H1 (cell line): ENCODE measurements around the gene OPN3. TPM values are rescaled to one million over a fixed set of nuclear protein-coding genes. Genes with fewer than 3 reads are reported as not detected.

Experiments used
- CTCF ChIA-PET: fragments of 300-600 bp; sonication (Branson Sonifier 250); formaldehyde crosslinking; loops from one replicate; lab custom pipeline; 2021; ENCODE audit not compliant: partially characterized antibody; lab: Charles Lee
- POLR2A ChIA-PET: fragments of 300-600 bp; sonication (Branson Sonifier 250); formaldehyde crosslinking; loops from one replicate; lab custom pipeline; 2021; ENCODE audit warnings: inconsistent platforms; ENCODE audit not compliant: partially characterized antibody; lab: Charles Lee
- DNase-seq, 2 experiments: peaks; one replicate each; pipeline versions ENCODE4 v3.0.0 to v3.0.0-alpha.2; 2010 to 2022; ENCODE audit warnings: low spot score in 2 of 2, low read depth in 1 of 2, mixed read lengths in 1 of 2
- FAIRE-seq: peaks from 2 replicates; lab custom pipeline; 2011; peaks lifted over from hg19 to GRCh38; lab: Jason Lieb, UNC
- H2AFZ ChIP-seq: 2 replicates; pipeline ENCODE4 v1.8.1; 2012; ENCODE audit warnings: low read length, inconsistent platforms
- H2AK5ac ChIP-seq: 2 replicates; pipeline ENCODE4 v1.6.1; 2013; ENCODE audit warnings: low read depth, low read length
- H2BK120ac ChIP-seq: replicated peaks from 2 replicates; pipeline ENCODE3; 2013; ENCODE audit warnings: low read depth, low read length, inconsistent platforms
- H2BK12ac ChIP-seq: 2 replicates; pipeline ENCODE4 v1.6.1; 2013; ENCODE audit warnings: low read depth, low read length
- H2BK15ac ChIP-seq: 2 replicates; pipeline ENCODE4 v1.6.1; 2013; ENCODE audit warnings: low read length
- H2BK20ac ChIP-seq: 2 replicates; pipeline ENCODE4 v1.6.1; 2013; ENCODE audit warnings: low read length
- H2BK5ac ChIP-seq: 2 replicates; pipeline ENCODE4 v1.6.1; 2013; ENCODE audit warnings: low read depth, low read length
- H3K14ac ChIP-seq: 2 replicates; pipeline ENCODE4 v1.6.1; 2013; ENCODE audit warnings: inconsistent platforms; ENCODE audit not compliant: insufficient read length
- H3K18ac ChIP-seq: 2 replicates; pipeline ENCODE4 v1.6.1; 2013; ENCODE audit warnings: low read length; ENCODE audit errors: extremely low read depth
- H3K23ac ChIP-seq: 2 replicates; pipeline ENCODE4 v1.6.1; 2013; ENCODE audit warnings: inconsistent platforms; ENCODE audit not compliant: insufficient read length
- H3K23me2 ChIP-seq: 2 replicates; pipeline ENCODE4 v1.6.1; 2013; ENCODE audit warnings: low read depth, low read length
- H3K27ac ChIP-seq: 2 replicates; pipeline ENCODE4 v1.6.1; 2011; ENCODE audit warnings: low read depth, low read length, inconsistent platforms
- H3K27me3 ChIP-seq, 4 experiments: replicated peaks in 1 of 4; 1 replicate in 1 of 4; 2 replicates in 3 of 4; pipeline versions ENCODE4 v1.6.1 to v1.8.1; 2011 to 2013; ENCODE audit warnings: low read length in 3 of 4, mild to moderate bottlenecking in 3 of 4, inconsistent platforms in 2 of 4, mixed read lengths in 2 of 4, moderate library complexity in 1 of 4; ENCODE audit not compliant: control insufficient read depth in 3 of 4, insufficient read depth in 3 of 4; ENCODE audit errors: extremely low read depth in 1 of 4
- H3K36me3 ChIP-seq, 4 experiments: 2 replicates each; pipeline versions ENCODE4 v1.6.1 to v1.8.1; 2011 to 2013; ENCODE audit warnings: mild to moderate bottlenecking in 4 of 4, low read length in 3 of 4, moderate library complexity in 2 of 4, control low read depth in 1 of 4, inconsistent platforms in 1 of 4; ENCODE audit not compliant: insufficient read depth in 4 of 4, control insufficient read depth in 2 of 4
- H3K4ac ChIP-seq: replicated peaks from 2 replicates; pipeline ENCODE3; 2013; ENCODE audit warnings: low read length, low read depth, mixed read lengths, inconsistent platforms; ENCODE audit not compliant: insufficient read length
- H3K4me1 ChIP-seq, 4 experiments: replicated peaks in 1 of 4; 1 replicate in 1 of 4; 2 replicates in 3 of 4; pipeline versions ENCODE4 v1.6.1 to v1.8.1; 2011 to 2013; ENCODE audit warnings: low read length in 3 of 4, inconsistent platforms in 2 of 4, mixed read lengths in 1 of 4; ENCODE audit not compliant: insufficient read depth in 4 of 4, control insufficient read depth in 3 of 4
- H3K4me2 ChIP-seq, 2 experiments: 2 replicates each; pipeline versions ENCODE4 v1.6.1 to v1.8.1; 2011 to 2013; ENCODE audit warnings: low read depth in 2 of 2, low read length in 2 of 2, control low read depth in 1 of 2, inconsistent platforms in 1 of 2, mild to moderate bottlenecking in 1 of 2; ENCODE audit not compliant: insufficient read depth in 1 of 2
- H3K4me3 ChIP-seq, 4 experiments: fragments of 200-600, 300-600 bp in 1 of 4; sonication (generic), shearing (Covaris generic), sonication (Bioruptor Twin) in 1 of 4; 2 replicates each; pipeline versions ENCODE4 v1.5.1 to v1.8.1; 2011 to 2016; ENCODE audit warnings: low read length in 4 of 4, low read depth in 3 of 4, control low read depth in 2 of 4, inconsistent platforms in 2 of 4, mild to moderate bottlenecking in 2 of 4, mixed read lengths in 1 of 4, moderate library complexity in 1 of 4; ENCODE audit not compliant: insufficient read depth in 2 of 4; ENCODE audit errors: extremely low read depth in 1 of 4
- H3K56ac ChIP-seq: replicated peaks from 2 replicates; pipeline ENCODE3; 2013; ENCODE audit warnings: low read depth, mild to moderate bottlenecking, mixed read lengths, low read length, inconsistent platforms; ENCODE audit not compliant: insufficient read length
- H3K79me1 ChIP-seq: 2 replicates; pipeline ENCODE4 v1.6.1; 2013; ENCODE audit warnings: low read depth, low read length, control low read depth
- H3K79me2 ChIP-seq, 2 experiments: 2 replicates each; pipeline versions ENCODE4 v1.6.1 to v1.8.1; 2012 to 2013; ENCODE audit warnings: low read length in 2 of 2, mild to moderate bottlenecking in 2 of 2, inconsistent platforms in 1 of 2; ENCODE audit not compliant: insufficient read depth in 2 of 2, control insufficient read depth in 1 of 2
- H3K9ac ChIP-seq, 4 experiments: replicated peaks in 1 of 4; 1 replicate in 1 of 4; 2 replicates in 3 of 4; pipeline versions ENCODE4 v1.6.1 to v1.8.1; 2011 to 2013; ENCODE audit warnings: low read depth in 3 of 4, low read length in 3 of 4, control low read depth in 2 of 4, mild to moderate bottlenecking in 2 of 4, moderate library complexity in 2 of 4, inconsistent platforms in 1 of 4; ENCODE audit errors: extremely low read depth in 1 of 4
- H3K9me3 ChIP-seq, 2 experiments: 2 replicates each; pipeline versions ENCODE4 v1.6.1 to v1.8.1; 2012 to 2013; ENCODE audit warnings: mild to moderate bottlenecking in 2 of 2, moderate library complexity in 2 of 2, control low read depth in 1 of 2, inconsistent platforms in 1 of 2, low read depth in 1 of 2, low read length in 1 of 2, mixed read lengths in 1 of 2; ENCODE audit not compliant: insufficient read depth in 2 of 2
- H4K20me1 ChIP-seq, 2 experiments: replicated peaks in 1 of 2; 2 replicates each; pipeline versions ENCODE3 to v1.8.1; 2011 to 2013; ENCODE audit warnings: inconsistent platforms in 2 of 2, low read length in 2 of 2, mild to moderate bottlenecking in 1 of 2; ENCODE audit not compliant: insufficient read depth in 2 of 2, control insufficient read depth in 1 of 2
- H4K5ac ChIP-seq: 2 replicates; pipeline ENCODE4 v1.6.1; 2013; ENCODE audit warnings: low read length, low read depth, mixed read lengths, inconsistent platforms; ENCODE audit not compliant: insufficient read length
- H4K8ac ChIP-seq: 2 replicates; pipeline ENCODE4 v1.8.0; 2013; ENCODE audit warnings: mild to moderate bottlenecking, moderate library complexity, low read length, inconsistent platforms; ENCODE audit not compliant: insufficient read depth; ENCODE audit errors: extremely low read depth
- H4K91ac ChIP-seq: replicated peaks from 2 replicates; pipeline ENCODE3; 2013; ENCODE audit warnings: low read length, mixed read lengths, inconsistent platforms; ENCODE audit not compliant: insufficient read length
- ATF2 ChIP-seq: IDR thresholded peaks from 2 replicates; pipeline ENCODE4 v1.6.1; 2012; ENCODE audit warnings: low read length, inconsistent platforms
- ATF3 ChIP-seq: IDR thresholded peaks from 2 replicates; pipeline ENCODE4 v1.6.1; 2011; ENCODE audit warnings: low read depth, mild to moderate bottlenecking, low read length; ENCODE audit not compliant: insufficient read depth
- EP300 ChIP-seq, 2 experiments: IDR thresholded peaks; 1 replicate in 1 of 2; 2 replicates in 1 of 2; pipeline ENCODE4 v1.6.1; 2011 to 2012; ENCODE audit warnings: low read depth in 2 of 2, low read length in 2 of 2, mild to moderate bottlenecking in 2 of 2, borderline replicate concordance in 1 of 2, inconsistent platforms in 1 of 2, moderate library complexity in 1 of 2
- MAFK ChIP-seq: IDR thresholded peaks from 2 replicates; pipeline ENCODE4 v1.6.1; 2012; ENCODE audit warnings: low read depth, mild to moderate bottlenecking, improper control_type of control experiment, low read length
- POLR2AphosphoS5 ChIP-seq: IDR thresholded peaks from 2 replicates; pipeline ENCODE4 v1.6.1; 2011; ENCODE audit warnings: low read depth, low read length
- RAD21 ChIP-seq, 2 experiments: IDR thresholded peaks in 1 of 2; conservative IDR thresholded peaks in 1 of 2; 2 replicates each; pipeline ENCODE4 v1.6.1; 2011; ENCODE audit warnings: low read depth in 2 of 2, low read length in 2 of 2, improper control_type of control experiment in 1 of 2, inconsistent platforms in 1 of 2, mild to moderate bottlenecking in 1 of 2, moderate library complexity in 1 of 2
- RNF2 ChIP-seq: fragments of 200-900, 300-1000 bp; sonication (generic); IDR thresholded peaks from 2 replicates; pipeline ENCODE4 v1.7.1; 2016; ENCODE audit warnings: borderline replicate concordance, low read depth, mild to moderate bottlenecking, antibody characterized with exemption, low read length; ENCODE audit not compliant: poor library complexity, severe bottlenecking; ENCODE audit errors: missing control alignments
- TAF1 ChIP-seq: IDR thresholded peaks from 2 replicates; pipeline ENCODE4 v1.6.1; 2011; ENCODE audit warnings: mild to moderate bottlenecking, low read depth, low read length
- whole genome bisulfite sequencing, 2 experiments: shearing (Covaris generic) in 1 of 2; methylation state at CpG; one replicate each; pipeline versions ENCODE4 v1.1.6 to v1.1.7; 2013 to 2015; ENCODE audit warnings: low lambda C conversion rate in 2 of 2, mixed read lengths in 2 of 2, inconsistent platforms in 1 of 2, low coverage in 1 of 2, missing lambda C conversion rate in 1 of 2; ENCODE audit not compliant: insufficient replicate concordance in 2 of 2, insufficient coverage in 1 of 2, insufficient read length in 1 of 2; ENCODE audit errors: extremely low coverage in 1 of 2, missing lambda C conversion rate in 1 of 2; 5-methylcytosine and 5-hydroxymethylcytosine counted together
- polyA plus RNA-seq, 7 experiments: library from polyadenylated mRNA; depleted of rRNA in 3 of 7; stranded (reverse) in 5 of 7; unstranded in 2 of 7; fragments of >200 nt in 5 of 7; fragments of 200-250 nt in 2 of 7; gene quantifications; 1 replicate in 5 of 7; 2 replicates in 1 of 7; 4 replicates in 1 of 7; pipeline versions ENCODE4 v1.2.1 to v1.2.3, GENCODE V29; 2011 to 2013; ENCODE audit warnings: missing spikeins in 2 of 7, mixed read lengths in 2 of 7
- total RNA-seq: library from RNA; stranded (reverse); fragmentation: NEBNext Ultra II Directional; extraction: Animal tissue kit (Norgen Biotek cat#: 25700); gene quantifications from 2 replicates; pipeline ENCODE4 v1.2.1, GENCODE V29; 2021

OPN3 gene
- total and polyA plus RNA-seq, 2 of the 8 experiments (the other 6 are each of a cell fraction or from before 2014, with no cell fraction given) = 8.8 to 19.4 TPM

DNA sequence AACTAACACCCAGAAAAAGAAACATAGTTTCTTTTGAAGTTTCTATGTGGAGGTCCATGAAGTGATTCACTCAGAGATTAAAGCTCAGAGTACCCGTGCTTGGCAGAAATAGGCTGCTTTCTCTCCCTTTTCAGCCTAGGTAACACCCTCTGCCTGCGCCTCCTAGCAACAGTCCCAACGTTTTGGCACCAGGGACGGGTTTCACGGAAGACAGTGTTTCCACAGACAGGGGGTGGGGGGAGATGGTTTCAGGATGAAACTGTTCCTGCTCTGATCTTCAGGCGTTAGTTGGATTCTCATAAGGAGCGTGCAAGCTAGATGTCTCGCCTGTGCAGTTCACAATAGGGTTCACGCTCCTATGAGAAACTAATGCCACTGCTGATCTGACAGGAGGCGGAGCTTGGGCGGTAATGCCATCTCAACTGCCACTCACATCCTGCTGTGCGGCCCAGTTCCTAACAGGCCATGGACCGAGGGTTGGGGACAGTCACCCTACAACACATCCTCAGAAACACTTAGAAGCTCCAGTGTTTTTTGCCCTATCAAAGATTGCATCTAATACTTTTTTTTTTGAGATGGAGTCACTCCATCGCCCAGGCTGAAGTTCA is 53.2 kb downstream of the OPN3 start:
- no peak overlapping the region for H4K5ac ChIP-seq
- WGBS, 2 experiments = 88% methylated on average over 14 of the region's 14 CpGs; no CpG with 5 or more reads in 1 of the 2 experiments
- FAIRE-seq = no peak
- no peaks in the 10 kb centered on the region for H3K23me2 ChIP-seq
- no peak overlapping the region for H3K18ac ChIP-seq
- H2BK120ac ChIP-seq = no peak overlapping the region
- H3K9ac ChIP-seq = no peak overlapping the region
- H3K79me1 ChIP-seq = no peaks in the 10 kb centered on the region
- H4K91ac ChIP-seq = no peak overlapping the region
- H3K79me2 ChIP-seq = no peaks in the 10 kb centered on the region
- H3K4me1 ChIP-seq = no peaks in the 10 kb centered on the region
- H3K14ac ChIP-seq = no peak overlapping the region
- TF ChIP-seq TAF1 = no peak
- no peak for TF ChIP-seq RNF2
- TF ChIP-seq RAD21 (IDR thresholded peaks at IDR 0.05 in 1 of 2, conservative IDR thresholded peaks at IDR 0.05 in 1 of 2; ENCODE audit: low read depth in 2 of 2, low read length in 2 of 2) = no peak
- no peak for TF ChIP-seq POLR2AphosphoS5
- no peak for TF ChIP-seq MAFK
- TF ChIP-seq ATF2 = no peak
- no peak for TF ChIP-seq ATF3
- TF ChIP-seq EP300 (IDR thresholded peaks at IDR 0.05; ENCODE audit: borderline replicate concordance in 1 of 2, low read depth in 2 of 2, low read length in 2 of 2) = no peak
- H2AK5ac ChIP-seq = no peak overlapping the region
- no peak overlapping the region for H3K4ac ChIP-seq
- ChIA-PET POLR2A (no interaction called here), CTCF (interaction anchor here (0.7 to 1.2 kb wide), 2 partner anchors 10 to 726 kb away, joined by 3 read pairs; no protein-coding TSS in a partner anchor)
- no peak overlapping the region for H2BK5ac ChIP-seq
- H3K9me3 ChIP-seq = no peaks in the 10 kb centered on the region
- H3K36me3 ChIP-seq = no peaks in the 10 kb centered on the region
- H2BK20ac ChIP-seq = no peak overlapping the region
- no peaks in the 10 kb centered on the region for H4K20me1 ChIP-seq
- H3K4me2 ChIP-seq = no peak overlapping the region
- no peak overlapping the region for H3K27ac ChIP-seq
- H4K8ac ChIP-seq = no peak overlapping the region
- no peaks in the 10 kb centered on the region for H3K27me3 ChIP-seq
- no peak overlapping the region for H3K23ac ChIP-seq
- no peak overlapping the region for H2BK15ac ChIP-seq
- no peak overlapping the region for H2BK12ac ChIP-seq
- H2AFZ ChIP-seq = no peak overlapping the region
- no peak overlapping the region for H3K56ac ChIP-seq
- no peak overlapping the region for H3K4me3 ChIP-seq
- no peak for DNase-seq
